ENCODE results near the gene IGLL1.

The IGLL1 gene

GRCh38 chr22:23526596-23527316 is 53.3 kb downstream of the IGLL1 start:
- no peak for DNase-seq

GRCh38 chr22:23525510-23525909 is 54.6 kb downstream of the IGLL1 start:
- no peak for DNase-seq

GRCh38 chr22:23524226-23524625 is 55.9 kb downstream of the IGLL1 start:
- DNase-seq, result no peak

- no peak for DNase-seq
These were observed 56.4 kb downstream of the IGLL1 start for GRCh38 chr22:23523713-23524112.
